HT1080 (cell line): Measurements from ENCODE around the gene CXCL9. TPM values are rescaled to one million over a fixed set of nuclear protein-coding genes. Genes with fewer than 3 reads are reported as not detected.
"Not testable (repeated sequence)": the region's sequence is repeated elsewhere in the genome, so short reads cannot be mapped to it uniquely, and the experiment has no call there.

Source experiments
- DNase-seq: peaks from one replicate; pipeline ENCODE4 v3.0.0-alpha.2; 2015; ENCODE audit warnings: low read depth
- total RNA-seq: library from RNA; depleted of rRNA; stranded (reverse); fragments of >200 nt; shearing (Covaris generic); gene quantifications from 2 replicates; pipeline ENCODE4 v1.2.3, GENCODE V29; 2014

CXCL9 gene
- total RNA-seq, 1 experiment from 2014 or later: not detected

DNA sequence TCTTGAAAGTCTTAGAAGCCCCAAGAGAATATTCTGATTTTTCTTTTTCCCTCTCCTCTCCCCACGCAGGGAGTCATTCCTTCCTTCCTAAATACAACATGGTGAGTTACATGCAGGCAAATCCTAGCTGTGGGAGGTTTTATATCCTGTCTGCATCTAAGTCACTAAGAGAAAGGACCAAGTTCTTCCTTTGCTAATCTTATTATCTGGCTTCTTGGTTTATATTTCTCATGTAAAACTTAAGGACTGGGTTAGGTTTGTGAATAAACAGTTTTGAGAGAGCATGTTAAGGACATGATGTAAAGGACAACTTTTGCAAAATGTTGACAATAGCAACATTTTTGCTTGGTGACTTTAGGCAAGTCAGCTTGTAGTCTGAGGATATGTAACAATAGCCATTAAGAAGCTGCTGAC lies 5.1 kb upstream of the CXCL9 start:
- no peak for DNase-seq

DNA sequence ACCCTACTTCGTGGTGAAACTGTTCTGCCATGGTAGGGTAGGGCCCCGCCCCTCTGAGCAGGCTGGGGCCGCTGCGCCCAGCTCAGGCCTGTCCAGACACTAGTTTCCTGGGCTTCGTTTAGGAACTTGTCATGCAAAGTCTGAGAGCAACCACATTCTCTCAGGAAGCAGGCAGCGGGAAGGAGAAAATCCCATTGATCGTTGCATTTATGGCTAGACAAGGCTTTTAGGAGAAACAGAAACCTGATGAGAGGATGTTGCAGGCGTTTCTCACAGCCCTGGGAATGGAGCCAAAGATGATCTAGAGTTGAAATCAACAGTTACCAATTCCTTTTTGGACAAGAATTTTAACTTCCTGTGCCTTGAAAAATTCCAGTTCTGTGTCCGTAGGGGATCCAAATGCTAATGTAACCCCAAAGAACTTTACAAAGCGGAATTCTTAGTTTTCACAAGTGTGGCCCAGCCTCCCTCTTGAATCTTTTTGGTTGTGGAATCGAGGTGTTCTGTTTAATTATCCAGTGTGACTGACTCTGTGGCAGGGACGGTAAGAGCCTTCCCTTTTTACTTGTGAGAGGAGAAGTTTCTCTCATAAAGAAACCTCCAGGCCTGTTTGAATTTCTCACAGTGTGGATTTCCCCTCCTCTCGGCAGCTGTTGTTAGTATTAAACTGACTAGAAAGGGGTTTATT lies 4.5 kb upstream of the CXCL9 start:
- DNase-seq: peak; percentile 48

DNA sequence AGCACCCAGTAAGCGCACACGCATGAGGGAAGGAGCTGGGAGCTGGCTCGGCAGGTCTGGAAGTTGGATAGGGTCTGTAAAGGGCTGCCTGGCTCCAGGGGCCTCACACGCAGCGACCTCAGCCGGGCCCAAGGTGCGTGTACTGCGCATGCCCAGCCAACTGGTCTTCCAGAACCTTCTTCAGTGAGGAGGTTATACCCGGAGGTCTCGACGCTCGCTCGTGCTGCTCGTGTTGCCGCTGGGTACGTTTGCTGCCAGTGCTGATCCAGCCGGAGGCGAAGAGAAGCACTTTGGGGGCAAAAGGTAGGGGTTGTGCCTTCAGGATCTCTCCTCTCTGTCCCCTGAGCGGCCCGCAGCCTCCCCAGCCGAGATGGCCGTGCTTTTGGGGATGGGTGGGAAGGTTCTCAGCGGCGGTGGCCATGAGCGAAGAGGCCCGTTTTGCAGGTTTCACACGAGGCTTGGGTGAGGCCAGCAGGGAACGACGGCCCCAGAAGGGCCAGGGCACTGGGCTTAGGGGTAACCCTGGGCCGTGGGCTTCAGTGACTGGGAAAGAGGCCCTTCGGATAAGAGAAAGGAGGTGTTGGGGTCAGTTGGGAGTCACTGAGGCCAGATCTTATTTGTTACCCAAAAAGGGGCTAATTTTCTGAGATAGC lies 3.8 kb upstream of the CXCL9 start:
- no peak for DNase-seq

DNA sequence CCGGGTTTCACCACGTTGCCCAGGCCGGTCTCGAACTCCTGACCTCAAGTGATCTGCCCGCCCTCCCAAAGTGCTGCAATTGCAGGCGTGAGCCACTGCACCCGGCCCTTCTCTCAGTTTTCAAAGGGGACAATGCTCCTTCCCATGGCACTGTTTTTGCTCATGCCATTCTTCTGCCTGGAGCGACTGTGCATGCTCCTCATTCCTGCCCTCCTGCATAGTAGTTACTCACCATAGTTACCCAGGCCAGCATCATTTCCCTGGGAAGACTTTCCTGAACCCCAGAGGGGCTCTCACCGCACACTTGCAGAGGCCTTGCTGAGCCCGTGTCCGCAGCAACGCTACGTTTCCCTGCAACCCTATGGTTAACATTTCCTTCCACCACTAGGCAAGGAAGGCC lies 3.3 kb upstream of the CXCL9 start:
- no peak for DNase-seq

DNA sequence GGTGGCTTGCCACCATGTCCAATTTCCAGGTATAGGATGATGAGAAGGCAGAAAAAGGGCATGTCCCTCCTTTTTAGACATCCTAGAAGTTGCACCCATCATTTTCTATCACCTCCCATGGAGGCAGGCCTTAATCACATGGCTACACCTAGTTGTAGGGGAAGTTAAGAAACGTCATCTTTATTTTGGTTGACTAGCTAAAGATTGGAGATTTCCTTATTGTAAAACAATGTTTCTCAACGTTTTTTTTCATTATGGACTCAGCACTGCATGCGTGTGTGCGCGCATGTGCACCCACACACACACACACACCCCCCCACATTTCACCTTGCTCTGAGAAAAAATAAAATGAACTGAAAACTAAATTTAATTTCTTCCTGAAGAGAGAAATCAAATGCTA lies 2.0 kb upstream of the CXCL9 start:
- no peak for DNase-seq

DNA sequence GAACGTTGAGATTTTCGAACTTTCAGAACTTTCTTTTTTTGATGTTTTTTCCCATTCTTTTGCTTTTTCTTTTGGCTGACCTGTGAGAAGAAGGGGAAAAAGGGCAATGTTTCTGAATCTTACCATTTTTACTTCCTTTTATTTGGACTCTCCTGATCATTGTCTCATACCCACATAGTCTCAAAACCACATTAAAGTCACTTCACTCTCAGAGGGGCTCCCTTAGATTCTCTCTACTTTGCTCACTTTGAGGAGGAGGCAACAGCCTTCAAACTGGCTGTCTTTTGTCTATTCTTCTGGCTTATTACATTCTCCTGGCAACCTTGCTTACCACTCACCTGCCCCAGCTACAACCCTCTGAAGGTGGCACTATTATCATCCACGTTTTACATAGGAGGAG lies 3.7 kb downstream of the CXCL9 start:
- DNase-seq: no peak

DNA sequence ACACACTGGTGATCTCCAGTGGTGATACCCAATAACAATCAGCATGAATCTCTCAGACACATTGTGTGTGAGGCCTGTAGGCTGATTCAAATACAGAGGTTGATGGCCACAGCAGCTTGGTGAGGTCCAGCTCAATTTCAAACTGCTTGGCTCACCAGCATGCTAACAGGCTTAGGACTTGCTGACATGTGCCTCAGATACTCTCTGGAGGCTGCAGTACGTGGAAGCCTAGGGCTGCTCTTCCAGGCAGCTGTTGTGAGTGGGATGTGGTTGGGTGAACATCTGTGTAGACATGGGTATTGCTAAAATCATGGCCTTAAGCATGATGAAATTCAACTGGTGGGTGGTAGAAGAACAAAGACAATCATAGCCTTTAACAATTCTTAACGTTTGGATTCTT lies 4.3 kb downstream of the CXCL9 start:
- no peak for DNase-seq

DNA sequence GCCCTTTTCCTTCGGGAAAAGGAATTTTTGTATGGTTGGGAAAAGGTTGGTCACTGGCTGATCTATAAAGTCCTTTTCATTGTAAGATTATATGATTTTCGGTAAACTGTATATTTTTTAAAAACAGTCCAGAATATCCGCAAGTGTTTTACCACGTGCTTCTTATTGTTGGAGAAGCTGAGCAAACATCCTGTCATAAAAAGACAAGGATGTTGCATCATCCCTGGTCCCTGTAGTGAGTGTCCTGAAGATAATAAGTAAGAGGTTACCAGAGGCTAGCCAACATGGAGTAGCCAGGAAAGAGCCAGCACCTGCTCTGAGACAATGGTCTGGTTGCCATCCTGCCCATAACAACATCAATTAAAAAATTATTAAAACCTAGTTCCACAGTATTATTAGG lies 5.1 kb downstream of the CXCL9 start:
- peak; percentile 48 for DNase-seq

DNA sequence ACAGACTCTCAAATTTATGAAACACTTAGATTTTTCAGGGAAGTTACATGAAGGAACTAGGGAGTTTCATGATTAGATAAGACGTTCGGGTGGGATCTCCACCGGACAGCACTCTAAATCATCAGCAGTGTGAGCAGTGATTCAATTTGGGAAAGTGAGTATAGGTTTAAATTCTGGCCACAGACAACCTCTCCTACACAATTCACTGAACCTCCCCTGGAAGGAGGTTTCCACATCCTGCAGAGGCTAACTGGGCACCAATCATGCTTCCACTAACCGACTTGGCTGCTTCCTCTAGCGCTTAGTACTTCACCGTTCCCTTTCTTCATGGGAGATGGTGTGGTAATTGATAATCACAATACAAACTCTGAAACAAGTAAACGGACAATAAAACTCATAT lies 5.6 kb downstream of the CXCL9 start:
- DNase-seq: no peak

DNA sequence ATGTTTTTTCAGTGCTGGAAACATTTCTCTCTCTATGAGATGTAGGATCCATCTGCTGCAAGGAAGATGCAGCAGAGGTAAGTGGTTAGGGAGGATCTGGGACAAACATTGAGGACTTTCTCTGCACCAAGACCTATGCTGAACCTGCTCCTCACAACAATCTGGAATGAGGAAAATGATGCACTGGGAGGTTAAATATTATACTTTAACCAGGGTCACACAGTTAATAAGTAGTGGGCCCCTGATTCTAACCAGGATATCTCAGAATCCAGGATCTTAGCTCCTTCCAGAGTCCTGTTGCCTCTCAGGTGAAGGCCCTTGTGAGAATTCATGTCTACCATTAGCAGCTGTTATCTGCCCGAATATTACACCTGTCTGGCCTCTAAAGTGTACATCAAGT lies 7.0 kb downstream of the CXCL9 start:
- DNase-seq: no peak

DNA sequence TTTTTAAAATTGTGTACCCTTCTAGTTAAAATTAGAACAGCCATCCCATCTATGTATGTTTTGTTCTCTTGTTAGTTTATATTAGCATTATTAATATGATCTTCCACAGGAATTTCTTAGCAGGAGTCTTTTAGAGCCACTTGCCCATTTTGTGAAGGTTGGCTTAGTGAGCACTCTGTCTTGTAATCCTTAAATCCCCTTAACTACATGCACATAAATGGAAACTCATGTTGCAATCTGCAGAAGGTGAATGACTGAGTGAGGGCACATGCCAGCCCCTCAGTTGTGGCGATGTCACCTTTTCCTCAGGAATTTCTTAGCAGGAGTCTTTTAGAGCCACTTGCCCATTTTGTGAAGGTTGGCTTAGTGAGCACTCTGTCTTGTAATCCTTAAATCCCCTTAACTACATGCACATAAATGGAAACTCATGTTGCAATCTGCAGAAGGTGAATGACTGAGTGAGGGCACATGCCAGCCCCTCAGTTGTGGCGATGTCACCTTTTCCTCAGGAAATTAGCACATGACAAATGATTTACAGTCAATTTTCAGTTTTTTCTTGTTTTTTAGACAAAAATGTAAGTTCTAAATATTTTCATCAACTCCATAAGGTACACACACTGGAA lies 8.7 kb downstream of the CXCL9 start:
- DNase-seq: not testable (repeated sequence)

DNA sequence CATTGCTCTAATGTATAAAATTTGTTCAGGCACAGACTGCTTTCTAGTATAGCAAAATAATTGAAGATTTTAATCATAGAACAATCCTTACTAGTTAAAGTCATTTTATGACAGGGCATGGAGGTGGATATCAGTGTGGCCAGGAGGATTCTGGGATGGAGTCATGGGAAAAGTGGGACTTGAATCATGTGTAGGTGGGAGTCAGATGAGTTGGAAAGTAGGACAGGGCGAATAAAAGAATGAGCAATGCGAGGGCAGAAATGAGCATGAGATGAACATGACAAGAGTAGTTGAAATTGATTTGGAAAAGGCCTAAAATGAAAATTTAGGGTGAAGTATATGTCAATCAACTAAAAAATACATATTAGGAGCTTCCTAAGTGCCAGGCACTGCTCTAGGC lies 9.4 kb downstream of the CXCL9 start:
- no peak for DNase-seq

DNA sequence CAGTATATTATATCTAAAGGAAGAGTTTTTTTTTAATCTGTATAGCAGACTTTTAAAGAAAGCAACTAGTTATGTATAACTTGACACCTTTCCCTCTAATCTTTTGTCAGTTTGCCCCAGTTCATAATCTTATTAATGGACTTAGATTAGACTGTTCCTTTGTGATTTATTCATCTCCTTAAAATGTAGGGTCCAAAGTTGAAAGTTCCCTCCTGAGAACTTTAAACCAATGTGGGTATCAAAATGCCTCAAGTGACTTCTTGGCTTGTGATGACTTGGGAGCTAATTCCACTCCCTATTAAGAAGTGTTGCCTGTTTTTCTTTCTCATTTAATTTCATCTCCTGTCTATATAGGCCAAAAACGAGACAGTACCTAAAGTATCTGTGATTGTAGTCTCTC lies 10.2 kb downstream of the CXCL9 start:
- no peak for DNase-seq

DNA sequence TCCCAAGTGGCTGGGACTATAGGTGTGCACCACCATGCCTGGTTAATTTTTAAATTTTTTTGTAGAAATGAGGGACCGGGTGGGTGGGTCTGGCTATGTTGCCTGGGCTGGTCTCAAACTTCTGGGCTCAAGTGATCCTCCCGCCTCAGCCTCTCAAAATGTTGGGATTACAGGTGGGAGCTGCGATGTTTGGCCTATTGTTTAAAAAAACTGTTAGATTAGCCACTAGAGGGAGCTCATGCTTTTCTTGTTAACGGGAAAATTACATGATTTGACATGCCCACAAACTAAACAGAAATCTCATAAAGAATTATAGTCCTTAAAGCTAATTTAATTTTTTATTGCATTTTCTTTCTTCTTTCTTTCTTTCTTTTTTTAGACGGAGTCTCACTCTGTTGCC lies 11.6 kb downstream of the CXCL9 start:
- DNase-seq: peak; percentile 61

DNA sequence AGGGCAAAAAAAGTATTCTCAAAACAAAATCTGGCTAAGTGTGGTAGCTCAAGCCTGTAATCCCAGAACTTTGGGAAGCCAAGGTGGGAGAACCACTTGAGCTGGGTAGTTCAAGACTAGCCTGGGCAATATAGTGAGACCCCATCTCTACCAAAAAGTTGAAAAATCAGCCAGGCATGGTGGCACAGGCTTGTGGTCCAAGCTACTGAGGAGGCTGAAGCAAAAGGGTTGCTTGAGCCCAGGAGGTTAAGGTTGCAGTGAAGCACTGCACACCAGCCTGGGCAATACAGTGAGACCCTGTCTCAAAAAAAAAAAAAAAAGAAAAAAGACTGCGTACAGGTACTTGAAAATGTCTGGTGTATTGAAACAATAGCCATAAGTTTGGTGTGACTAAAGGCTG lies 14.8 kb downstream of the CXCL9 start:
- no peak for DNase-seq

DNA sequence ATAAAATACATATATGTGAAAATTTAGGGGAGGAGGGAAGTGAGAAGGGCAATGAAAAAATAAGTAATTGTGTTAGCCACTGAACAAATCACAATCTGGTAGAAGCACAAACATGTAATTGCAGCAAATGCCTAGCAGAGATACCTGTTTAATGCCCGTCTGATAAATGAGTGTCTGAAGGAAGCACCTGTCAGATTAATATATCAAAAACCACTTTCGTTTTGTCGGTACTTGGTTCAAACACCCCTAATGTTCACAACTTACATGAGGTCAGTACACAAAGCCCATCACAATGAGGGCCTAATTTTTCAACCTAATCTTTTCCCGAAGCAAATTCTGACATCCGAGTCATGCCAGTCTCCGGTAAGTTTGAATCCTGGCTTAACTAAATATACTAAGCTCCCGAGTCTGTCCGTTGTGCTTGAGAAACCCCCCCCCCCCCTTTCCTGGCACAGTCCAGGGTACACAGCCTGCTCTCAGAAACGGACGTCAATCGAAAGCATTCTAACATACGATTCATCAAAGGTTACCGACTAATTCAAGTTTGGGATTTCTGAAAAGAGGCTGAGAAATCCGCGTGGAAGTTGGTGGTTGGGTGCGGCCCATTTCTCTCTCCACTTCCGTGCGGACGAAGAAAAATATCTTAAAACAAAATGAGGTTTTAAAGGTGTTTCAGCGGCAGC lies 17.3 kb downstream of the CXCL9 start:
- no peak for DNase-seq

DNA sequence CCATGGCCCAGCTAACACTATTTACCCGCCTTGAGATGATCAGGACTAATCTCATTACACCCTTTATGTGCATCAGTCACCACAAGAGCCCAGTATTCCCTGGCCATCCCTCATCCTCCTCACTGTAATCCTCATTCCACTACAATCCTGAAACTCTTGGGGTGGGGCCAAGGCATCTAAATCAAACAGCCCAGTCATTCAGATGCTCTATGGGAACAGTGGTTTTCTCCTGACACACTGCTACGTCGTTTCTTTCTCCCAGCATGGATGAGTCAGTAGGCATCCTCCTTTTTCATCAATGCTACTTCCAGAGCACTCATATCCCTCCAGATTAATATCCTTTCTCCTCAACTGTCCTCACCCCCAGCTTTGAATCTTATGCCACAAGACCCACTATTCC lies 22.2 kb downstream of the CXCL9 start:
- peak; percentile 94 for DNase-seq

DNA sequence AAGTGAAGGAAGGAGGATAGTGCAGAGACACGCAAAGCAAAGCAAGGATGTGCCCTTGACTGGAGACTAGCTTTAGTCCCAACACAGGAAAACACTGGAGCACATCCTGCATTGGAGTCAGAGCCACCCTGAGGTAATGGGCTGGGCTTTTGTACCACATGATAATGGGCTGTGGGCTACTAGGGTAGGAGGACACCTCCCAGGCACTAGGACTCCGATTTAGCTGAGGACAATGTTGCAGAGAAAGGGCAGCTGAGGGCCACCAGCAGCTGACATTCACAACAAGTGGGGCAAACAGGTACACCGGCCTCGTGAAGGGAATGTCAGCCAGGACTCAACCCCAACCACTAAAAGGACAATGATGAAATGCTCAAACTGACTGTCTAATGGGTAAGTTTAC lies 26.7 kb downstream of the CXCL9 start:
- no peak for DNase-seq

DNA sequence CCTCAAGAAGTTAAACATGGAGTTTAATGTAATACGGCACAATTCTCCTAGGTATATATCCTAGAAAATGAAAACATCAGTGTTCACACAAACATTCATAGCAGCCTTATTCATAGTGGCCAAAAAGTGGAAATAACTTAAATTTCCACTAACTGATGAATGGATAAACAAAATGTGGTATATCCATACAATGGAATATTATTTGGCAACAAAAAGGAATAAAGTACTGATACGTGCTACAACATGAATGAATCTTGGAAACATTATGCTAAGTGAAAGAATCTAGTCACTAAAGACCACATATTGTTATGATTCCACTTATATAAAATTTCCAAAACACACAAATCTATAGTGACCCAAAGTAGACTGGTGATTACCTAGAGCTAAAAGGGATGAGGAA lies 31.1 kb downstream of the CXCL9 start:
- DNase-seq: no peak

DNA sequence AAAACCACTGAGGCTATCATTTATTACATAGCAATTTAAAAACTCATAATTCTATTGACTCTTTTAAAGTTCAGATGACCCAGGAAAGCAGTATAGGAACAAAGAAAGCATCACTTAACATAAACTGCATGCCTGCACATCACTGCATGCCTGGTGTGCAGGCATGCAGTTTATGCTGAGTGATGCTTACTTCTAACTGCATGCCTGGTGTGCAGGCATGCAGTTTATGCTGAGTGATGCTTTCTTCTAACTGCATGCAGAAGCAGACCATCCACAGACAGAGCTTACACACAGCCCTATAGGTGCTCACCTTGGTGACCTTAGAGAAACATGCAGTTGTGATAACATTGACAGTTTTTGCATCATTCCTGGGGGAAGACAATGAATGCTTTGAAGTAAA lies 33.5 kb downstream of the CXCL9 start:
- no peak for DNase-seq

DNA sequence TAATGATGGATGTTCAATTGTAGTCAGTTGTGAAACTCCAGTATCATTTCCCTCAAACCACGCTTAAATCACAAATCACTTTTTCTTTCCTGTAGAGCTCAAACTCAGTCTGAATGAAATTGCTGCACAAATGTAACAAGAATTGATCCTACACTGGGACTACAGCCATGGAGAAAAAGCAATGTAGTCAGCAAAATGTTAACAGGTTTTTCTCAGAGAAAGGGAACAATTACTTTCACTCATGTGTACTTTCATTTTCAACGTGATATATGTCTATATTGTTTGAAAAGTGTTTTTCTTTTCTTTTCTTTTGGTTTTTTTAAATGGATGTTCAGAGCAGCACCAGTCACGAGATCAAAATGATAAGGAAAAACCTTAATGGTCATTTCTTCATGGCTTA lies 39.2 kb downstream of the CXCL9 start:
- DNase-seq: no peak

DNA sequence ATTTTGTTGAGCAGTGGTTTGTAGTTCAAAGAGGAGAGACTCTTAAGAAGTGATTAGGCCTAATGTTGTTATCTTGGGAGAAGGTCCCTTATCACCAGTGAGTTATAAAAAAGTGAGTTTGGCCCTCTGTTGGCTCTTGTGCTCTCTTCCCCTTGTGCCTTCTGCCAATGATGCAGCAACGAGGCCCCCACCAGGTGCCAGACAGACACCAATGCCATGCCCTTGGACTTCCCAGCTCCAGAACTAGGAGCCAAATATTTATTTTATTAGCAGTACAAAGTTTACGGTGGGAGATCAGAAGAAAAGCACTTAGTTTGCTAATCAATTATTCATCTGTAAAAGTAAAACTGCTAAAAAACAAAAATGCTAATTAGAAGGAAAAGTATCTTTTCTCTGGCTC lies 43.8 kb downstream of the CXCL9 start:
- no peak for DNase-seq
